NK-92 (cell line): ENCODE data around the gene COX10.
"Not testable (repeated sequence)": the region's sequence is repeated elsewhere in the genome, so short reads cannot be mapped to it uniquely, and the experiment has no call there.

Source experiments
- DNase-seq: peaks from one replicate; lab custom pipeline; 2025; ENCODE audit not compliant: unreplicated experiment; lab: John Stamatoyannopoulos, UW

COX10 gene

GRCh38 chr17:14202388-14203166 is 133.3 kb downstream of the COX10 start:
- no peak for DNase-seq

DNA sequence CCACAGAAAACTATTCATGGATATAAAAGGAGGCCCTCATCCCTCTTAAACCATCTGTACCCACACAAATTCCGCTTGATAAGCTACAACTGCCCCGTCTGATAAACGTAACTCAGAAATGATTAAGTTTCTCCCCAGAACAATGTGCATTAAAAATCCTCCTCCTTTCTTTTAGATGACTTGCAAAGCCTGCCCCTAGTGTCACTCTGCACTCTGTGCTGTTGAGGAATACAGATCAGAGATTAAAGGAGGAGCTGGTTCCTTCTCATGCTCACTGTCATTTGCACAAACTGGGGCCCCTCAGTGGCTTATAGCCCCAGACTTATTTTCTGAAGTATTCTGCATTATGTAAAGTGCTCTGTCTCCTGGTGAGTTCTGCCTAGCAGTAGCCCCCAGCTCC is 134.1 kb downstream of the COX10 start:
- no peak for DNase-seq

DNA sequence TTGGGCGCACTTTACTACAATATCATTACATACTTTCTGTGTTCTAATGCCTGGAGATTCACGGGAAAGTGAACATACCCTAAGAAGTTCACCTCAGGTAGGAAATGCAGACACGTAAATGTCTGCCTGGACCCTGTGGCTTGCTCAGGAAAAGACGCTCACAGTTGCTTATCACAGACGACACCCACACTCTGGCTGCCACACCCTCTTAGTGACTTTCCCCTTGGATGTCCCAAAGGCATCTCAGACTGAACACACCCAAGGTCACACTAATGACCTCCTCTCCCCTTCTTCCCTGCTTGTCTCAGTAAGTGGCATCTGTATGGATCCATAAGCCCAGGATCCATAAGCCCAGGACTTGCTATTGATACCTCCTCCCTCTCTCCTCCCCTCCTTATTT is 134.8 kb downstream of the COX10 start:
- DNase-seq, result no peak

- no peak for DNase-seq
Observed at GRCh38 chr17:14204546-14204945, 135.2 kb downstream of the COX10 start.

DNA sequence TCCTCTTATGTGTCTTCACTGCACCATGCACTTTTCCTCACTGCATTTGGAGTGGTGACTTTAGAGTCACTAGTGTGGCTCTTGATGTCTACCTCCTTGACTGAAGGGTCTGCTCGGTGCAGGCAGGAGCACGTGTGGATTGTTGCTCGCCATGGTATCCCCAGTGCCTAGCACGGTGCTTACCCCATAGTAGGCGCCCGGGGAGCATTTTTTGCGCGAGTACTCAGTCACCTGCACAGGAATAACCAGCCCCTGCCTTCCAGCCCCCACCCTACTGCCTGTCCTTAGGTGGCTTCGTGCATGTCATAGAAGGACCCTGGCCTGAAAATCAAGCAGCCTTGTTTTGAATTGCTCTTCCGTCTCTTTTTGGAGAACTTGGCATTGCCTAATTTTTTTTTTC is 136.1 kb downstream of the COX10 start:
- no peak for DNase-seq

DNA sequence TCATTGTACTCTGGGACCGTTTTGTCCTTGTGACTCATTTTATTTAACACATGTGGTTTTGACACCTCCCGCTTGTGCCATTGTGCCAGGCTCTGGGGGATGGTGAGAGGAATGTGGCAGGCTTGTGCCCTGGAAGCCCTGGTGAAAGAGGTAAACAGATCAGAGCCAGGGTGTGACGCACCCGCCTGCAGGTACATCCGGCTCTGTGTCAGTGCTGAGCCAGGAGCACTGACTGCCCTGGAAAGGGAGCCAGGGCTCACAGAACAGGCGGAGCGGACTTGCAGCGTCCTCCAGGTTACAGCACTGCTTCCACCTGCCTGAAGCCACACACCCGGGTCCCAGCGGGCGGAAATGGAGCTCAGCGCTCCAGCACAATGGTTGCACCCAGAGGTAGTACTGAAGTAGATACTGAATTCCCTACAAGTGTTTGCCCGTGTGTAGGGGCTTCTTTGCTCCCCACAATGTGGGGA is 136.7 kb downstream of the COX10 start:
- DNase-seq, result no peak

GRCh38 chr17:14206891-14207290 is 137.6 kb downstream of the COX10 start:
- DNase-seq, result no peak

DNA sequence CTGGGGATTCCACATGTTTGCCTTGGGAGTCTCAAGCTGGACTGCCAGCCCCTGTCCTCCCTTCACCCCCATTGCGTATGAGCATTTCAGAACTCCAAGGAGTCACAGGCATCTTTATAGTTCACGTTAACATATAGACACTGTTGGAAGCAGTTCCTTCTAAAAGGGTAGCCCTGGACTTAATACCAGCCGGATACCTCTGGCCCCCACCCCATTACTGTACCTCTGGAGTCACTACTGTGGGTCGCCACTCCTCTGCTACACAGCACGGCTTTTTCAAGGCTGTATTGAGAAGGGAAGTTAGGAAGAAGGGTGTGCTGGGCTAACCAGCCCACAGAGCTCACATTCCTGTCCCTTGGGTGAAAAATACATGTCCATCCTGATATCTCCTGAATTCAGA is 138.5 kb downstream of the COX10 start:
- no peak for DNase-seq

DNA sequence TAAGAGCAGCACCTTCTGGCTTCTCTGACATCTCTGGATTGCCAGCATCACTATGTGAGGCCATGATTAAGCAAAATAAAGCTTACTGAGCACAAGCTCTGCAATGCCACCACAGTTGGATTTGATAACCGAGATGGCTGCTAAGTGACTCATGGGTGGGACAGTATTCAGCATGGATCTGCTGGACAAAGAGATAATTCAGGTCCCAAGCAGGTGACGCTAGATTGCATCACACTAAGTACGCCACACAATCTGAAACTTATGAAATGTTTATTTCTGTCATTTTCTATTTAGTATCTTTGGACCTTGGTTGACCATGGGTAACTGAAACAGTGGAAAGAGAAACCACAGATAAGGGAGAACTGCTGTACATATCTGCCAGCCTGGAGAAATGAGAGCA is 139.9 kb downstream of the COX10 start:
- DNase-seq, result no peak

GRCh38 chr17:14211246-14211645 is 141.9 kb downstream of the COX10 start:
- DNase-seq, result no peak

DNA sequence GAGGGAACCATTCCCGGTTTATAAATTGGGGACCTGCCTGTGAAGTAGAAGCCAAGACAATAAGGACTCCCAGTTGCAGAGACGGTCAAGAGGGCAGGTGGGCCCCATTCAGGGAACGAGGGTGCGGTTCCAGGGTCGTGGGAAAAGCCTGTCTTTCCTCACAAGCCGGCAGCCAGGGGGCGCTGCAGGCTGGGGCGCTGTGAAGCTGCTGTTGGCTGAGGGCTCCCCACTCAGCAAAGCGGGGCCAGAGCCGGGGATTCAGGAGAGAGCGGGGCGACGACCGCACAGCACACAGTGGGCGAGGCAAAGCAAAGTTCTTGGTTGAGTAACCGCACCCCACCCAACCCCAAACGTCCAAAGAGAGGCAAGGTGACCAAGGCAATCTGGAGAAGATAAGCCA is 142.5 kb downstream of the COX10 start:
- DNase-seq, result no peak

- no peak for DNase-seq
Observed at GRCh38 chr17:14212401-14212800, 143.1 kb downstream of the COX10 start.

- DNase-seq, result no peak
Observed at GRCh38 chr17:14214271-14214670, 145.0 kb downstream of the COX10 start.

GRCh38 chr17:14222611-14223010 is 153.3 kb downstream of the COX10 start:
- no peak for DNase-seq

DNA sequence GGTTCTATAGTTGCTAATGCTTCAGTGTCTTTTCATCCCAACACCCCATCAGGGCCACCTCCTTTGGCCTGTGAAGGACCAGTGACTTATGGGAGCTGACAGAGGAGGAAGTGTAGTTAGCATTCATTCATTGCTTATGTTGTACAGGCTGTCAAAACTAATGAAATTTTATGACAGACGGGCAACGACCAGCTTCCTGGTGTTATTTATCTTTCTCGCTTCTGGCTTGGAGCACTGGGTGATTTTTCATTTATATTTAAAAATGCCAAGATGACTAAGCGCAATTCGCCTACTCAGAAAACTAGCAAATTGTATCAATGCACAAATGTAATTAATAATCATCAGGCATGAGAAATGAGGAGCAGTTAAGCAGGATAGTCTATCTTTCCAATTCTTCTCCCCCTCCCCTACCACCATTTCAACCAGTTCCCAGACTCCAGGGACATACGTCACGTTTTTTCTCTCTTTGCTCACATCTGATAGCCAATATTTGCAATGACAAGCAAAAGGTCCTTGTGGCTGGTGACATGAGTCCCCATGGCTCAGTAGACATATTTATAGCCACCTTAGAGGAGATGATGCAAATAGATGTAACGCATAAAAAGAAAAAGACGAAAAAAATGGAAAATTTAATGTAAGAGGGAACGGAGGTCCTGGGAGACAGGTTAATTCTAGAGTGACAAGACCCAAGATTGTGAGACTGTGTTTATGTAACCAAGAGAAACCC is 156.1 kb downstream of the COX10 start:
- DNase-seq, result no peak

DNA sequence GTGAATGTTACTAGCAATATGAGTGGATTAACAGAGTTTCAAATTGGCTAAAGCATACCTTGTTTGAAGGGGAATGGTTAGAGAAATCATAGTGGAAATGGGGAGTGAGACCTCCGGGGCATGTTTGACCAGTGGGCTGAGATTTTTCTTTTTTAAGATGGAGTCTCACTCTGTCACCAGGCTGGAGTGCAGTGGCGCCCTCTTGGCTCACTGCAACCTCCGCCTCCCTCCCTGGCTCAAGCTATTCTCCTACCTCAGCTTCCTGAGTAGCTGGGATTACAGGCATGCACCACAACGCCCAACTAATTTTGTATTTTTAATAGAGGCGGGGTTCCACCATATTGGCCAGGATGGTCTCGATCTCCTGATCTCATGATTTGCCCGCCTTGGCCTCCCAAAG is 157.7 kb downstream of the COX10 start:
- no peak for DNase-seq

- no peak for DNase-seq
Observed at GRCh38 chr17:14228903-14229302, 159.6 kb downstream of the COX10 start.

DNA sequence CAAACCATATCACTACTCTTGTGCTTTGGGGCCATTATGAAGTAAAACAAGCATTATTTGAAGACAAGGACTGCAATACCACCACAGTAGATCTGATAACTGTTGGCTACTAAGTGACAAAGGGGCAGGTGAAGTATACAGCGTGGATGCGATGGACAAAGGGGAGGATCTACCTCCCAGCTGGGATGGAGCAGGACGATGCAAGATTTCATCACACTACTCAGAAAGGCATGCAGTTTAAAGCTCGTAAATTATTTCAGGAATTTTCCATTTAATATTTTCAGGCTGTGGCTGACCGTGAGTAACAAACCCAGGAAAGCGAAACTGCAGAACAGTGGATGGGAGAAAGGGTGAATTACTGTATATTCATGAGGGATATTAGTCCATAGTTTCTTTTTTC is 161.9 kb downstream of the COX10 start:
- DNase-seq, result not testable (repeated sequence)

GRCh38 chr17:14235047-14235446 is 165.7 kb downstream of the COX10 start:
- not testable (repeated sequence) for DNase-seq

GRCh38 chr17:14236032-14236431 is 166.7 kb downstream of the COX10 start:
- not testable (repeated sequence) for DNase-seq

GRCh38 chr17:14236762-14237161 is 167.5 kb downstream of the COX10 start, which contains the start of gene CDRT15:
Gene CDRT15 (minus strand): TSS chr17:14236862. CDS start chr17:14236833, 29 bp downstream.
- DNase-seq, result not testable (repeated sequence)

DNA sequence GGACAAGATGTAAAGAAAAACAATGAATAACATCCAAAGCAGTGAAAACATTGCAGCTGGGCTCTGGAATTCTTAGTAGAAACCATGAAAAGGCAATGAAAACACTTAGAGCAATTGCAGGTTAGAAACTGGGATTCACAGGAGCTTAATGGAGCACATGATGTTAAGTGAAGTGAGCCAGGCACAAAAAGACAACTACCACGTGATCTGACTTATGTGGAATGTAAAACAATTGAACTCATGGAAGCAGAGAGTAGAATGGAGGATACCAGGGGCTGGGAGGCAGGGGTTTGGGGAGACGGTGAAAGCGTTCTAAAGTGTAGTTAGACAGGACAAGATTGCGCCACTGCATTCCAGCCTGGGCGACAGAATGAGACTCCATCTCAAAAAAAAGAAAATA is 170.0 kb downstream of the COX10 start:
- DNase-seq, result not testable (repeated sequence)
